ENCODE data around the gene RASGEF1C.

RASGEF1C gene

DNA sequence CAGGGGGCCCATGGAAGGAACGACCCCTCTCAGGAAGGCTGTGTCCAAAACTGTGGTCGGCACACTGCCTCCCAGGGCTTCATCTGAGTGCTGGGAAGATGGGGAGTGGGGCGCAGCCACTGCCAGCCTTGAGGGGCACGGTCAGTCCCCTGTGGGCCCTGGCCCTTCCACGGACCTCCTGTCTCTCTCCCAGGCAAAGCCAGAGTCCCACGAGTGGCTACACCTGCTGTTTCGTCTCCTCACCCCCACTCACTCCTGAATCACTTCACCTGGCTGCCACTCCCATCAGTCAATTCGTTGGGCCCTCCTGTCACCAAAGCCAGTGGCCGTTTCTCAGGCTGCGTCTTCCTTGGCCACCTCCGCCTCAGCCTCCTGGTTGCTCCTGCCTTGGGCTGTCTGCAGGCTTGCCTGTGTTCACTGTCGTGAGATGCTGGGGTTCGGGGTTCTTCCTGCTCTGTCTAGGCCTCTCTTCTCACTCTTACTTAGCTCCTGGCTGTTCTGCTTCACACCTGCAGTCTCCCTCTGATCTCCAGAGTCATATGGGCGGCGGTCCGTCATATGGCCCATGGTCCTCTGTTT, 78.6 kb downstream of the RASGEF1C start:
- no peak for TF ChIP-seq REST (IDR thresholded peaks at IDR 0.05; ENCODE audit: insufficient read depth in 1 of 2, low read depth in 2 of 2, low read length in 2 of 2)
- TF ChIP-seq TAF1 (IDR thresholded peaks at IDR 0.05; ENCODE audit: borderline replicate concordance, insufficient read depth, low read length) = no peak
- no peak for TF ChIP-seq SIN3A (IDR thresholded peaks at IDR 0.05; ENCODE audit: borderline replicate concordance, insufficient read depth, low read length)
- TF ChIP-seq FOXP2 (optimal IDR thresholded peaks at IDR 0.05; ENCODE audit: borderline replicate concordance, extremely low read depth, extremely low read length, insufficient read depth) = no peak
- TF ChIP-seq POLR2AphosphoS5 (IDR thresholded peaks at IDR 0.05; ENCODE audit: low read depth, low read length) = no peak

DNA sequence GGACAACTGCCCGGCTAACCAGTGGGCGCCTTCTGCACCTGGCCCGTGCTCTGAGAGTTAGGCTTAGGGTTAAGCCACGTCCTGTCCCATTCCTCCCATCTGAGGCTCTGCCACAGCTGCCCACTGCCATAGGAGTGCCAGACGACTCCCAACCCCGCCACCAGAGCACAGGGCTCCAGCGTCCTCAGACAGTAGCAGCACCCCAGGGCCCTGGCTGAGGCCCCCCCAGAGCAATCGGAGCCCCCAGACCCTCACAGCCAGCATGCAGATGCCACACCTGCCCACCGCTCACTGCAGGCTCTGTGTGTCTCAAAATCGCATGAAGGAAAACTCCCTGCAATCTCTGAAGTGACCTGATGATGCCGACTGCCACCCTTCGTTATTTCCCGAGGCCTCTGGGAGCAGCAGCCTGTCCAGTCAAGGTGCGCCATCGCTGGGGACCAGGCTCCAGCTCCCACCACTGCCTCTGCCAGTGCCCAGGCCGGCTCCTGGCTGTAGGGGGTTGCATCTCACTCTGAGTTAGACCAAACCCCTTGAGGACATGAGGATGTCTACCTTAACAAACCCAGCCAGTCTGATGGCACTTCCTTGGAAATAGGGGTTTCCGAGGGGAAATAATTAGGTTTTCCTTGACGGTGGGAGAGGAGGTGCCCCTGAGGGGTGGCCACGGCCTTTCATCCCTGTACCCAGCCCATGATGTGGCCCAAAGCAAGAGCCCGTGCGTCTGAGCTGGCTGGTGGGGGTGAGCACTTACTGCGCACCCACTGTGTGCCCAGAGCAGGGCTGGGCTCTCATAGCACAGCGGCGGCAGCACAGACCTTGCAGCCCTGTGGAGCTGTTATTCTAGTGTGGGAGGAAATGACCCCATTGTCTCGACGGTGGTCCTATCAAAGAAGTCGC, 79.5 kb downstream of the RASGEF1C start:
- TF ChIP-seq REST (IDR thresholded peaks at IDR 0.05; ENCODE audit: insufficient read depth in 1 of 2, low read depth in 2 of 2, low read length in 2 of 2) = no peak
- TF ChIP-seq TAF1 (IDR thresholded peaks at IDR 0.05; ENCODE audit: borderline replicate concordance, insufficient read depth, low read length) = no peak
- TF ChIP-seq POLR2AphosphoS5 (IDR thresholded peaks at IDR 0.05; ENCODE audit: low read depth, low read length) = no peak
- TF ChIP-seq SIN3A (IDR thresholded peaks at IDR 0.05; ENCODE audit: borderline replicate concordance, insufficient read depth, low read length) = no peak
- TF ChIP-seq FOXP2 (optimal IDR thresholded peaks at IDR 0.05; ENCODE audit: borderline replicate concordance, extremely low read depth, extremely low read length, insufficient read depth) = no peak

GRCh38 chr5:180128671-180129261, 80.2 kb downstream of the RASGEF1C start:
- TF ChIP-seq FOXP2 (optimal IDR thresholded peaks at IDR 0.05; ENCODE audit: borderline replicate concordance, extremely low read depth, extremely low read length, insufficient read depth) (no peak), REST (IDR thresholded peaks at IDR 0.05; ENCODE audit: insufficient read depth in 1 of 2, low read depth in 2 of 2, low read length in 2 of 2) (no peak), TAF1 (IDR thresholded peaks at IDR 0.05; ENCODE audit: borderline replicate concordance, insufficient read depth, low read length) (no peak), SIN3A (IDR thresholded peaks at IDR 0.05; ENCODE audit: borderline replicate concordance, insufficient read depth, low read length) (no peak), POLR2AphosphoS5 (IDR thresholded peaks at IDR 0.05; ENCODE audit: low read depth, low read length) (no peak)

DNA sequence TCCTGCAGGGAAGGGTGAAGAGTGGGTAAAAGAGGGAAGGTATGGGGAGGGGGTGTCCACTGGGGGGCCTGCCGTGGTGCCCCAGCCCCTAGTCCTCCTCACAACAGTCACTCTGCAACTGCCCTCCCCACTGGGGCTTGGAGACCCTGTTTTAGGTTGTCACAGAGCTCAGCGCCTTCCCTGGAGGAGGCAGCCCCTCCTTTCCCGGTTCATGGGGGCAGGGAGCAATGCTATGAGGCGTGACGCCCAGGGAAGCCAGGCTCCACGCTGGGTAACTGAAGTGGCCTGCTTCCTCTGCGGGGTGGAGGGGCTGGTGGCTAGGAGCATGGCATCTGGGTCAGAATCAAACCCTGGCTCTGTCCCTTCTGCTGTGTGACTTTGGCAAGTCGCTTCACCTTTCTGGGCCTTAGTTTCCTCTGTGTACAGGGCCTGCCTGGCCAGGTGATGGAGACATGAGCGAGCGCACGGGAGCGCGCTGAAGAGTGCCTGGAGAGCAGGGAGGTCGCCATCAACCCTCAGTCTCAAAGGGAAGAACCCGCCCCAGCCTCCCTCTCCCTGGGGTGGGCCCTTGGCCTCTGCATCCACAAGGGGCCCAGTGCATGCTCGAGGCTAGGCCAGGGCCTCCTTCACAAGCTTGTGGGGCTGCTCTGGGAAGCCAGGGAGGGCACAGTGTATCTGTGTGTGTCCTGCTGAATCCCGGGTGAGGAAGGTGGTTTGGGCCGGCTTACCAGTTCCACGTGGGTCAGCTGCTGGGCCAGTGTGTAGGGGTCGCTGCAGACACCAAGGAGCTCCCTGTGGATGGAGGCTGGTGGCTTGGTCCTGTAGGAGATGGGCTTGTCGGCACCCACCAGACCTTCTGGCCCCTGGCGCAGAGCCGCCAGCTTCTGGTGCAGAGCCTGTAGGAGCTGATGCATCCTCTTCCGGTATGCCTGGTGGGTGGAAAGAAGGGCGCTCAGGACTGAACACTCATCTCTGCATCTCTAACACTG, 81.0 kb downstream of the RASGEF1C start:
- TF ChIP-seq SIN3A (IDR thresholded peaks at IDR 0.05; ENCODE audit: borderline replicate concordance, insufficient read depth, low read length) = no peak
- TF ChIP-seq REST (IDR thresholded peaks at IDR 0.05; ENCODE audit: insufficient read depth in 1 of 2, low read depth in 2 of 2, low read length in 2 of 2) = no peak
- no peak for TF ChIP-seq FOXP2 (optimal IDR thresholded peaks at IDR 0.05; ENCODE audit: borderline replicate concordance, extremely low read depth, extremely low read length, insufficient read depth)
- no peak for TF ChIP-seq POLR2AphosphoS5 (IDR thresholded peaks at IDR 0.05; ENCODE audit: low read depth, low read length)
- no peak for TF ChIP-seq TAF1 (IDR thresholded peaks at IDR 0.05; ENCODE audit: borderline replicate concordance, insufficient read depth, low read length)

Data from PFSK-1 (cell line).